ENCODE results near the gene TFR2.

DNA sequence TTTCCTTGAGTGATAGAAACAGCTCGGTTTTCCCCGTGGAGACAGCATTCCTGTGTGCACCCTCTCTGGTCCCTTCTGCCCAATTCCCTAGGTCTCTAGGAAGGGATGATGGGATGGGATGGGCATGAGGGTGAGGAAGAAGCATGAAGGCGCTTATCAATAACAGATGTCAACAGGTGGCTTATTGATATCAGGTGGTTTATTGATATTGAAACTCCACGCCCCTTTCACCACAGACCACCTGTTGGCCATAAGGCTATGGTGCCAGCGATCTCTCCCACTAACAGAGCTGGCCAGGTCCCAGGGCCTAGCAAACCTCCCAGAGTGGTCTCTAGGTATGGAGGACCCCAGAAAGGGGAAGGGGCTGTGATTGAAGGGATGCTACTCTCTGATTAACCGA is 21.1 kb downstream of the TFR2 start:
- TF ChIP-seq, protein P1, sequence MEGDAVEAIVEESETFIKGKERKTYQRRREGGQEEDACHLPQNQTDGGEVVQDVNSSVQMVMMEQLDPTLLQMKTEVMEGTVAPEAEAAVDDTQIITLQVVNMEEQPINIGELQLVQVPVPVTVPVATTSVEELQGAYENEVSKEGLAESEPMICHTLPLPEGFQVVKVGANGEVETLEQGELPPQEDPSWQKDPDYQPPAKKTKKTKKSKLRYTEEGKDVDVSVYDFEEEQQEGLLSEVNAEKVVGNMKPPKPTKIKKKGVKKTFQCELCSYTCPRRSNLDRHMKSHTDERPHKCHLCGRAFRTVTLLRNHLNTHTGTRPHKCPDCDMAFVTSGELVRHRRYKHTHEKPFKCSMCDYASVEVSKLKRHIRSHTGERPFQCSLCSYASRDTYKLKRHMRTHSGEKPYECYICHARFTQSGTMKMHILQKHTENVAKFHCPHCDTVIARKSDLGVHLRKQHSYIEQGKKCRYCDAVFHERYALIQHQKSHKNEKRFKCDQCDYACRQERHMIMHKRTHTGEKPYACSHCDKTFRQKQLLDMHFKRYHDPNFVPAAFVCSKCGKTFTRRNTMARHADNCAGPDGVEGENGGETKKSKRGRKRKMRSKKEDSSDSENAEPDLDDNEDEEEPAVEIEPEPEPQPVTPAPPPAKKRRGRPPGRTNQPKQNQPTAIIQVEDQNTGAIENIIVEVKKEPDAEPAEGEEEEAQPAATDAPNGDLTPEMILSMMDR (IDR thresholded peaks at IDR 0.05), result no peak
- TF ChIP-seq POLR2AphosphoS5 (IDR thresholded peaks at IDR 0.05; ENCODE audit: low read depth, low read length) (no peak), SIN3A (IDR thresholded peaks at IDR 0.05; ENCODE audit: borderline replicate concordance, insufficient read depth, low read depth, low read length) (no peak)
